ENCODE data around the gene MRPL34. TPM values are rescaled to one million over a fixed set of nuclear protein-coding genes. Genes with fewer than 3 reads are reported as not detected.
"Not testable (repeated sequence)": the region's sequence is repeated elsewhere in the genome, so short reads cannot be mapped to it uniquely, and the experiment has no call there.

MRPL34 gene
- total RNA-seq, 1 donor from 2014 or later = 25.9 TPM

GRCh38 chr19:17292301-17293074, 13.2 kb upstream of the MRPL34 start:
- Mint-ChIP-seq H3K36me3 (peaks cover 13% of the 10 kb centered on the region), H3K27ac (no peak overlapping the region), H3K4me3 (peak overlapping the region; percentile 85), H3K4me1 (peaks cover 3% of the 10 kb centered on the region), H3K9me3 (no peaks in the 10 kb centered on the region), H3K27me3 (ENCODE audit: insufficient read depth, low read depth) (peaks cover 5% of the 10 kb centered on the region)
- Histone ChIP-seq H3K4me3 (peak overlapping the region; percentile 49), H3K4me1 (peaks cover 3% of the 10 kb centered on the region), H3K27ac (peak overlapping the region; percentile 75), H3K79me2 (ENCODE audit: low read depth) (no peaks in the 10 kb centered on the region), H2AFZ (replicated peaks) (peak overlapping the region; percentile 58), H3K36me3 (no peaks in the 10 kb centered on the region), H4K20me1 (ENCODE audit: low read depth) (no peaks in the 10 kb centered on the region), H3K9ac (no peak overlapping the region), H3K9me3 (ENCODE audit: low read depth) (no peaks in the 10 kb centered on the region), H3K4me2 (peak overlapping the region; percentile 79), H3K27me3 (no peaks in the 10 kb centered on the region), H3F3A (ENCODE audit: low read depth) (peaks cover 48% of the 10 kb centered on the region)
- TF ChIP-seq, protein P1, sequence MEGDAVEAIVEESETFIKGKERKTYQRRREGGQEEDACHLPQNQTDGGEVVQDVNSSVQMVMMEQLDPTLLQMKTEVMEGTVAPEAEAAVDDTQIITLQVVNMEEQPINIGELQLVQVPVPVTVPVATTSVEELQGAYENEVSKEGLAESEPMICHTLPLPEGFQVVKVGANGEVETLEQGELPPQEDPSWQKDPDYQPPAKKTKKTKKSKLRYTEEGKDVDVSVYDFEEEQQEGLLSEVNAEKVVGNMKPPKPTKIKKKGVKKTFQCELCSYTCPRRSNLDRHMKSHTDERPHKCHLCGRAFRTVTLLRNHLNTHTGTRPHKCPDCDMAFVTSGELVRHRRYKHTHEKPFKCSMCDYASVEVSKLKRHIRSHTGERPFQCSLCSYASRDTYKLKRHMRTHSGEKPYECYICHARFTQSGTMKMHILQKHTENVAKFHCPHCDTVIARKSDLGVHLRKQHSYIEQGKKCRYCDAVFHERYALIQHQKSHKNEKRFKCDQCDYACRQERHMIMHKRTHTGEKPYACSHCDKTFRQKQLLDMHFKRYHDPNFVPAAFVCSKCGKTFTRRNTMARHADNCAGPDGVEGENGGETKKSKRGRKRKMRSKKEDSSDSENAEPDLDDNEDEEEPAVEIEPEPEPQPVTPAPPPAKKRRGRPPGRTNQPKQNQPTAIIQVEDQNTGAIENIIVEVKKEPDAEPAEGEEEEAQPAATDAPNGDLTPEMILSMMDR (IDR thresholded peaks at IDR 0.05) = peak; percentile 57
- TF ChIP-seq EZH2phosphoT487 (IDR thresholded peaks at IDR 0.05) = no peak
- peak; percentile 92 for DNase-seq (ENCODE audit: low spot score)

- Histone ChIP-seq H3K36me3 (no peaks in the 10 kb centered on the region), H3K9ac (no peak overlapping the region), H3K4me3 (no peak overlapping the region), H3K27me3 (no peaks in the 10 kb centered on the region), H3K4me2 (peak overlapping the region; percentile 79), H3K27ac (no peak overlapping the region), H3K4me1 (peaks cover 3% of the 10 kb centered on the region), H3K9me3 (ENCODE audit: low read depth) (no peaks in the 10 kb centered on the region), H3K79me2 (ENCODE audit: low read depth) (no peaks in the 10 kb centered on the region), H4K20me1 (ENCODE audit: low read depth) (no peaks in the 10 kb centered on the region), H2AFZ (replicated peaks) (no peak overlapping the region), H3F3A (ENCODE audit: low read depth) (peaks cover 41% of the 10 kb centered on the region)
- no peak for DNase-seq (ENCODE audit: low spot score)
- peaks cover 3% of the 10 kb centered on the region for H3K4me1 Mint-ChIP-seq
- no peak overlapping the region for H3K27ac Mint-ChIP-seq
- H3K4me3 Mint-ChIP-seq = no peak overlapping the region
- peaks cover 17% of the 10 kb centered on the region for H3K36me3 Mint-ChIP-seq
- H3K27me3 Mint-ChIP-seq (ENCODE audit: insufficient read depth, low read depth) = peaks cover 5% of the 10 kb centered on the region
- H3K9me3 Mint-ChIP-seq = peaks cover 4% of the 10 kb centered on the region
- TF ChIP-seq EZH2phosphoT487 (IDR thresholded peaks at IDR 0.05) = no peak
- no peak for TF ChIP-seq EZH2 (IDR thresholded peaks at IDR 0.05)
- TF ChIP-seq, protein P1 (IDR thresholded peaks at IDR 0.05) = no peak
Measured at GRCh38 chr19:17293605-17294004, 12.1 kb upstream of the MRPL34 start.

DNA sequence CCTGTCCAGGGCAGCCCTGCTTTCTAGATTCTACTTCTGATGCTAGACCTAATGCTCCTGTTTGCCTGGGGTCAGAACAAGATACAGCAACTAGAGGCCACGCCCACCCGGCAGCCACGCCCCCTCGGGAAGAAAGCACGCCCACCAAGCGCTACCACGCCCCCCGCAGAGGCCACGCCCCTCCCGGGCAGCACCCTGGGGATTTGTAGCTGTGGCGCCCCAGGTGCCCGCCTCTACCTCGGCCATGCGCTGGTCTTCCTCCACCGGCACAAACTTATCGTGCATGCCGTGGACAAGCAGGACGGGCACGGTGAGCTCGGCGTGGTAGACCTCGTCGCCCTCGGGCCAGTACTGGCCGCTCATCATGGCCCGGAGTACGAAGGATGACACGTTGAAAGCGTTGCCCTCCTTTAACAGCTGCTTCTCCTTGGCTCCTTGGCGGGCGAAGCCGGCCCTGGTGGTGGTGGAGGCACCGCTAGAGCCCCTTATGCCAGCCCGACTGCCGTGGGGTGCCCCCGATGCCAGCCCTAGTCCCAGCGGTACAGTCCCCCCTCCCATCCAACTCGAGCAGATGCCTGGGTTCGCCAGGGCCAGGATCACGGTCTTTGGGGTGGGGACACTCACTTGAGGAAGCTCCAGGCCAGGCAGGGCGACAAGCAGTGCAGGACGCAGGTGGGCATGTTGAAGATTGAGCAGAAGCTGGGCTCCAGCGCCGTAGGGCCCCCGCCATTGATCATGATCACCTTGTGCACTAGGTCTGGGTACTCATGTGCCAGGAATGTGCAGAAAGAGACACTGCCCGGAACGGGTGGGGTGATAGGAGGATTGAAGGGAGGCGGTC, 11.4 kb upstream of the MRPL34 start:
- Mint-ChIP-seq H3K36me3 (peaks cover 20% of the 10 kb centered on the region), H3K27me3 (ENCODE audit: insufficient read depth, low read depth) (peaks cover 5% of the 10 kb centered on the region), H3K27ac (no peak overlapping the region), H3K9me3 (peaks cover 4% of the 10 kb centered on the region), H3K4me3 (no peak overlapping the region), H3K4me1 (peaks cover 3% of the 10 kb centered on the region)
- Histone ChIP-seq H3K27me3 (no peaks in the 10 kb centered on the region), H3K9me3 (ENCODE audit: low read depth) (no peaks in the 10 kb centered on the region), H3K27ac (no peak overlapping the region), H3K4me2 (no peak overlapping the region), H3K4me1 (peaks cover 3% of the 10 kb centered on the region), H3K4me3 (no peak overlapping the region), H3F3A (ENCODE audit: low read depth) (peaks cover 39% of the 10 kb centered on the region), H3K9ac (no peak overlapping the region), H3K79me2 (ENCODE audit: low read depth) (no peaks in the 10 kb centered on the region), H3K36me3 (no peaks in the 10 kb centered on the region), H2AFZ (replicated peaks) (no peak overlapping the region), H4K20me1 (ENCODE audit: low read depth) (no peaks in the 10 kb centered on the region)
- DNase-seq (ENCODE audit: low spot score) = peak; percentile 48
- TF ChIP-seq EZH2 (IDR thresholded peaks at IDR 0.05) = no peak
- TF ChIP-seq, protein P1 (IDR thresholded peaks at IDR 0.05) = no peak
- no peak for TF ChIP-seq EZH2phosphoT487 (IDR thresholded peaks at IDR 0.05)

DNA sequence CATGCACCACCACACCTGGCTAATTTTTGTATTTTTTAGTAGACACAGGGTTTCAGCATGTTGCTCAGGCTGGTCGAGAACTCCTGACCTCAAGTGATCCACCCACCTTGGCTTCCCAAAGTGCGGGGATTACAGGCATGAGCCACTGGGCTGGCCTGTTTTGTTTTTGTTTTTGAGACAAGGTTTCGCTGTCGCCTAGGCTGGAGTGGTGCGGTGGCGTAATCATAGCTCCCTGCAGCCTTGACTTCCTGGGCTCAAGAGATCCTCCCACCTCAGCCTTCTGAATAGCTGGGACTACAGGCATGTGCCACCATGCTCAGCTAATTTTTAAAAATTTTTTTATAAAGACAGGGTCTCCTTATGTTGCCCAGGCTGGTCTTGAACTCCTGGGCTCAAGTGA, 10.1 kb upstream of the MRPL34 start:
- H3K36me3 ChIP-seq; H3K9me3 ChIP-seq (ENCODE audit: low read depth); H3K4me3 Mint-ChIP-seq; H3K4me2 ChIP-seq; H3K4me1 ChIP-seq; DNase-seq (ENCODE audit: low spot score); H3K79me2 ChIP-seq (ENCODE audit: low read depth); H3K4me1 Mint-ChIP-seq; H3K4me3 ChIP-seq; H3K27ac ChIP-seq; H3K27ac Mint-ChIP-seq; H3K27me3 Mint-ChIP-seq (ENCODE audit: insufficient read depth, low read depth); H3K9ac ChIP-seq; H2AFZ ChIP-seq (replicated peaks); H3K27me3 ChIP-seq; H3K9me3 Mint-ChIP-seq; H4K20me1 ChIP-seq (ENCODE audit: low read depth): not testable (repeated sequence)
- H3K36me3 Mint-ChIP-seq = peaks cover 22% of the 10 kb centered on the region
- H3F3A ChIP-seq (ENCODE audit: low read depth) = peaks cover 34% of the 10 kb centered on the region

Measured in neural progenitor cell (in vitro differentiated cells).